Mammary epithelial cell (primary cell): ENCODE results near the gene CENPT.

Experiments used
- EZH2 ChIP-seq: IDR thresholded peaks from 2 replicates; pipeline ENCODE4 v1.6.1; 2012; ENCODE audit warnings: low read length, inconsistent platforms, borderline replicate concordance
- TF ChIP-seq, protein P1 (sequence below), 2 donors: IDR thresholded peaks in 1 of 2; conservative IDR thresholded peaks in 1 of 2; 2 replicates each; pipeline ENCODE4 v1.5.1; 2011 to 2012; ENCODE audit warnings: inconsistent platforms in 2 of 2, low read length in 2 of 2, mild to moderate bottlenecking in 2 of 2, control low read depth in 1 of 2, low read depth in 1 of 2; ENCODE audit not compliant: insufficient read depth in 1 of 2; ENCODE audit errors: extremely low read depth in 1 of 2

- TF ChIP-seq, protein P1, sequence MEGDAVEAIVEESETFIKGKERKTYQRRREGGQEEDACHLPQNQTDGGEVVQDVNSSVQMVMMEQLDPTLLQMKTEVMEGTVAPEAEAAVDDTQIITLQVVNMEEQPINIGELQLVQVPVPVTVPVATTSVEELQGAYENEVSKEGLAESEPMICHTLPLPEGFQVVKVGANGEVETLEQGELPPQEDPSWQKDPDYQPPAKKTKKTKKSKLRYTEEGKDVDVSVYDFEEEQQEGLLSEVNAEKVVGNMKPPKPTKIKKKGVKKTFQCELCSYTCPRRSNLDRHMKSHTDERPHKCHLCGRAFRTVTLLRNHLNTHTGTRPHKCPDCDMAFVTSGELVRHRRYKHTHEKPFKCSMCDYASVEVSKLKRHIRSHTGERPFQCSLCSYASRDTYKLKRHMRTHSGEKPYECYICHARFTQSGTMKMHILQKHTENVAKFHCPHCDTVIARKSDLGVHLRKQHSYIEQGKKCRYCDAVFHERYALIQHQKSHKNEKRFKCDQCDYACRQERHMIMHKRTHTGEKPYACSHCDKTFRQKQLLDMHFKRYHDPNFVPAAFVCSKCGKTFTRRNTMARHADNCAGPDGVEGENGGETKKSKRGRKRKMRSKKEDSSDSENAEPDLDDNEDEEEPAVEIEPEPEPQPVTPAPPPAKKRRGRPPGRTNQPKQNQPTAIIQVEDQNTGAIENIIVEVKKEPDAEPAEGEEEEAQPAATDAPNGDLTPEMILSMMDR (conservative IDR thresholded peaks at IDR 0.05 in 1 of 2, IDR thresholded peaks at IDR 0.05 in 1 of 2; ENCODE audit: extremely low read depth in 1 of 2, insufficient read depth in 1 of 2, low read depth in 1 of 2, low read length in 2 of 2): no peak
- TF ChIP-seq EZH2: no peak
Measured at GRCh38 chr16:67781565-67781921, 66.0 kb downstream of the CENPT start.
